ENCODE results near the gene FGF10.

The FGF10 gene

DNA sequence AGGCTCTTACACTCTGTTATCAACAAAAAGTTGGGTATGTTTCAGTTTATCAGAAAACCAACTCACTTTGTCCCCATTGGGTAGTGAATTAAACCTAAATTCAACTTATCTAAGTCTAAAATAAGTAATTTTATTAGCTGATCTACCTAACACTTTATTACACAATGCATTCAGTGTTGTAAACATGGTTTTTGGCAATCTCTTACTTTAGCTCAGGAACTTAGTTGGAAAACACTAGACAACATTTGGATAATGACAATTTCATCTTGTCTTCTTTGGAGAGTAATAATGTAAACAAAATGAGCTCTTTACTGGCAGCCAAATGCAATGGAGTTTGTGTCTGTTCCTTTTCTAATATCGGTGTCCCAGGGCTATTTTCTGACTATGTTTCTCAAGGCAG lies 33.0 kb downstream of the FGF10 start:
- no peak for DNase-seq (ENCODE audit: low spot score)

DNA sequence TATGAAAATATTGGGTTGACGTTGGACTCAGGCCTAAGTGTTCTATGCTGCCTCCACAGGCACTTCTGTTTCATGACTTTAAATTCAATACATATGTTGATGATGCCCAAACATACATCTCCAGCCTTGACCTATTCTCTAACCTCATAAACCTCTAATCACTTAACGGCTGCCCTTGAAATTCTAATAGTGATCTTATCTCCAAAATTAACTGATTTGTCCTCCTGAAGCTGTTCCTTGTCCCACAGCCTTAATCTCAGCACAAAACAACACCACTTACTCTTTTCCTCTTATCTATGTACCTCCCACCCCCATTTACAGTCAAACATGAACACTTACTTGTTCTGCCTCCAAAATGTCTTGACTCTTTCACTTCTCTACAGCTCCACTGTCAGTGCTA lies 43.3 kb downstream of the FGF10 start:
- no peak for DNase-seq (ENCODE audit: low spot score)

DNA sequence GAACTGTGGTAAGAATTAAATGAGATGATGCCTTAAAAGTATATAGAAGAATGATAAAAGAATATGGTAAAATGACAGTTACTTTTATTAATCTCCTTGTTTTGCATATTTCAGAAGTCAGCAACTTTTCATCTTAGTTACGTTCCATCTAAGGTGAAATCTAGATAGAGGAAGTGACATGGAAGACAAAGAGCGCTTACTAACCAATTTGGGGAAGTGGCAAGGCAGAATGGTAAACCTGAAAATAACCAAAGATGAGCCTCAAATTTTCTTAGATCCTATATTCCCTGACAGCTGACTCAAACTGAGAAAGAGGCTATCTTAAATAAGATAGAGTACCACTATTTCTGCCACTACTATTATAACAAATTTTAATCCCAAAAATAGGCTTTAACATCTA lies 52.5 kb downstream of the FGF10 start:
- no peak for DNase-seq (ENCODE audit: low spot score)

DNA sequence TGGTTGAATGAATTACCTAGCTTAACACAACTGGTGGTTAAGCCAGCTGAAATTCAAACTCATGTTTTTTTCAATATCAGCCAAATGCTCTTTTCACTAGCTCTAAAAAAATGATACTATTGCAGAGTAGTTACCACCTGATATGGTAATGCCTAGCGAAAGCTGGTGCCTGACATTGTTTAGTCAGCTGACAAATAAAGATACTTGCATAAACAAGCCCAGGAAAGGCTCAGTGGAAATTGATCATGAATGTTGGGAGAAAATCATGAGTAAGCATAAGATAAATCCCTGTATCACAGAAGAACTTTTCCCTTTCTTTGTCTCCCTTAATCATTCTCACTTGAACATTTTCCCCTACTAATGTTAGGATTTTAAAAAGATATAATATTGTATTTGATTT lies 54.6 kb downstream of the FGF10 start:
- DNase-seq (ENCODE audit: low spot score): no peak

DNA sequence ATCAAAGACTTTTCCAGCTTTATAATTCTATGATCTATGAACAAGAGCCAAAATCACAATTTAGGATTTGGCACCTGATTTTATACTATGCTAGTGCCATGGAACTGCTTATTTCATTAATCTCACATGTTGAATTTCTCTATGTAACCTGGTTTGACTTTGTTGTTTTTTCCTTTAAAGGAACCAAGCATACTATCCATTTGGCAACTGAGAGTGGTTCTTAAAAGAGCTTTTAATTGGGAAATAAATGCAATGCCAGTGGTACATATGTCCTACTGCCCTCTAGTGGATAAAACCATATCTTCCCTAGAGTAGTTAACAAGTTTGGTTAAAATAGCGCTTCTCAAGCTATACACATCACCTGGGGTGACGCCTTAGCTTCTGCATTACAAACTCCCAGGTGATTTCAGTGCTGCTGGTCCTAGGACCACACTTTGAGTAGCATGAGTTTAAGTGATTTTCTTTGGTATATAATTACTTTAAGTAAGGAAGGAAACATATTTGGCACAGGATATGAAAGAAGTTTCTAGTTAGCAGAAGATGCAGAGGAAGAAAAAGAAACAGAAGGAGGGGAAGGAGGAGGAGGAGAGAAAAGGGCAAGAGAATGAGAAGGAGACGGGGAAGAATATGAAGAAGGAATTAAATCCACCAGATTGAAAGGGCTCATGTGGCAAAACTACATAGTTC lies 56.8 kb downstream of the FGF10 start:
- peak; percentile 3 for DNase-seq (ENCODE audit: low spot score)

DNA sequence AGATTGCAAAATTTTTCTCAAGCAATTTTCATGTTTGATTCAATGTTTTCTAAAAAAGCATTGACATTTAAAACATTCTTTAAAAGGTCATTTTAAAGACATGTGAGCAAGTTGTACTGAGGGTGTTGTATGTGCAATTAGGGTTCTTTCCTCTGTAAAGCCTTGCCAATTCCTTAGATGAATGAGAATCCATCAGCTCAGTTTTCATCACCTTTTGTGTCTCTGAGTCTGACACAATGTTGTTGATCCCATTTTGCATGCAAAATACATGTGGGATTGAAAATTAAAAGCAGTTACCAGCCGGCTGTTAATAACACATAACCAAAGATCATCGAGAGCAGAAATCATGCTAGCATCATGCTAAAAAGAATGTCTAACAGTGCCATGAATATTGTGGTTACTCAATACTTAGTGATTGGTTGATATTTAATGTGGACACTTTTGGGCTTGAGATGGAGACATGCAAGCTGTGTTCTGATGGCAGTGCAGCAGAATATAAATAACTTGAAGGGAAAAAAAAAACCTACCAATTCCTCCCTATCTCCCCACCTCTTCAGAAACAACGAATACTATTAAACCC lies 57.7 kb downstream of the FGF10 start:
- no peak for DNase-seq (ENCODE audit: low spot score)

DNA sequence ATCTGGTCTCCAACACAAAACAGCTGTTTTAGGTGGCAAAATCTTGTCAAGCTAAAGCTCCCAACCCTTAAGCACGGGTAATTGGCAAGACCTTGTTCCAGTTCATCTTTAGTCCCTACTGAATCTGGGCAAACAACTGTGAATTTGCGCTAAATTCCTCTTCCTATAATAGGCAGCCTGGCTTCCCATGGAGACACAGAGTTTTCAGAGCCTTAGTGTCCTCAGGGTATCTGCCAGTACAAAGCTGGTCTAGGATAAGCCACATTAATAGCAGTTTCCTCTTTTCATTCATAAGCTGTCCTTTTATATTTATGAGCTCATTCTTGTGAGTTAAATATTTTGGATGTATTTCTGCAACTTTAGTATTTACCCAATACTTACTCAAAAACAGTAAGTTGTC lies 59.5 kb downstream of the FGF10 start:
- DNase-seq (ENCODE audit: low spot score): no peak

DNA sequence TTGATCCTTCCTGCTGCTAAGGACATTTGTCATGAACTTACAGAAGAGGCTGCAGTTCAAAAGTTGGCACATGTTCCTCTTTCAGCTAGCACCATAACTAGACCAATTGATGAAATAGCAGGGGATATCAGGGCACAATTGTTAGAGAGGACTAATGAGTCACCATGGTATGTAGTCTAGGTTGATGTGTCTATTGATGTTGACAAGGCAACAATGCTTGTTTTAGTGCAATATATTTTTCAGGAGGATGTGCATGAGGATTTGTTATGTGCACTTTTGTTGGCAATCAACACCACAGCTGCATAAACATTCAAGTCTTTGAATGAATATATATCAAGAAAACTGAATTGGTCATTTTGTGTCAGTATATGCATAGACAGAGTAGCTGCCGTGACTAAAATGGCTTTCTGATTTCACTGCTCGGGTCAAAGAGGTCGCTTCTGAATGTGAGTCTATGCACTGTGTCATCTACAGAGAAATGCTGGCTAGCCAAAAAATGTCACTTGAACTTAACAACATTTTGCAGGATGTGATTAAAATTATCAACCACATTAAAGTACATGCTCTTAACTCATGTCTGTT lies 68.0 kb downstream of the FGF10 start:
- DNase-seq (ENCODE audit: low spot score): no peak

DNA sequence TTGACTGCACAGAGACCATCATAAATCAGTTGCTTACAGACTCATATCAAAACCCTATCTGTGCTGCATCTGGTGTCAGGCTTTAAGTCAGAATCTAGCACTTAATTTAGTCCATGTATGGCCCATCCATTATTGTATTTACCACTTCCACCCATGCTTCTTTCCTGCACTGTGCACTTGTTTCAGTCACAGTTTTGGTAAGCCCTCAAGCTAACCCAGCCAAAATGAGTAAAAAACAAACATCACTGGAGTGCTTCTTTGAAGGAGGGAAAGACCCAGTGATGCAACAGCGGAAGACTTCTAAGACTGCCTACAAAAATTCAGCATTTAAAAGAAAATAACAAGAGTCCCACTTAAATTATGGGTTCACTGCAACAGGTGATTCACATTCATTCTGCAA lies 69.0 kb downstream of the FGF10 start:
- DNase-seq (ENCODE audit: low spot score): no peak

DNA sequence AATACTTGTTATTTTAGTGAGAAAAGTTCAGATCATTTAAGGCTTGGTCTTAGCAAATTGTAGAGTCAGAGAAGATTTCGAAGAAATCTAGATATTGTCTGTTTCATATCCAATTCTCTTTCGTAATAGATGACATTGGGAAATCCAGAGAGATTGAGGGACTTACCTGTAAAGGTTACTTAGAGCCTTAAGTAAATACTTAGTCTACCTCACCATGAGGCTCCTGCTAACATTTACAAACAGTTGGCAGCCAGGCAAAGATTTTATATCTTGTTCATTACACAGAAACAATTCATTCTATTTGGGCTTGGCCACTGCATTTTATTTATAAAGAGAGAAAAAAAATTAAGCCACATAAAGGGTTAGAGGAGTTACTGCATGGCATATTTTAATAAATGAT lies 70.3 kb downstream of the FGF10 start:
- DNase-seq (ENCODE audit: low spot score): no peak

DNA sequence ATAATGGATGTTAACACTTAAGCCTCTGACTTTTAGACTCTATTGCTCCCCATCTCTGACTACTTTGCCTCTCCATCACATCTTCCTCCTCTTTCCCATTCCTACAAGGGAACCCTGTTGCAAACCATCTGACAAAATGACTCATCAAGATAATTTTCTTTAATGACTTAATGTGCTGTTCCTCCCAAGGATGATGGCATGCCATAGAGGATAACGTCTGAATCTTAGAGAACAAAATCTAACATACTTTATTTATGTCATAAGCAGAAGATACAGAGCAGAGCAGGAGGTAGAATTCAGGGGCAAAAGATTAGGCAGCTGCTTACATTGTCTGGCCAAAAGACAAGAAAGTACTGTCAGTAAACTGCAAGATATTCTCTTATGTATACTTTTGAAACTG lies 76.8 kb downstream of the FGF10 start:
- DNase-seq (ENCODE audit: low spot score): no peak

DNA sequence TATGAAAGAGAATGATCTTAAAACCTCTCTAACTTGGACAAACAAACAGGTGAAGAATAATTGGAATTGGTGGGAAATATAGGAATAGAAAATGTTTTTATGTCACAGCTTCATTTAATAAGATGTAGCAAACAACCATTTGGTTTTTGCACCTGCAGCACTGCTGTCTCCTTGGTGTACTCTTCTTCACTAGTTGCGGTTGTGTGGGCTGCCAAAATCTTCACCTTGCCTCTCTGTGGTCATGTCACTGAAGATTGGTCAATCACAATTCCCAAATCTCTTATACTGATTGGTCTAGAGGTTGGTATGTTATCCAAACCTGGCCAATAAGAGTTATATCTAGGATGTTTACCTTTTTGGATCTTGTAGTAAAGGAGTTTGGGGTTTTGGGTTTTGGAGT lies 88.7 kb downstream of the FGF10 start:
- no peak for DNase-seq (ENCODE audit: low spot score)

DNA sequence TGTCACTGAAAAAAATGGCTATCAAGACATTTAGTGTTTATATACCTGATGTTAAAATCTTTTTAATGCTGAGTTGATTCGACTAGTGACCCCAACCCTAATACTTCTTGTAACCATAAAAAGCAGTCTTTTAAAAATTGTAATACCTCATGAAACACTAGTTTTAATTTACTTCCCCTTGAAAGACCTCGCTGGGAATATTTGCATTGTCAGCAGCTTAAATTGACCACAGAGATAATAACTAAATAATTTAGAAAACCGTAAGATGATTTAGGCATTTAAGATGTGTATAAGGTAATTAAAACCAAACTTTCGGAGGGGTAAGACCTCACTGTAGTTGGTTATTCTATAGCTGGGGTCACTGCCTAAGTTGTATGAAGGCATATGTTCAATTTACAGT lies 89.8 kb downstream of the FGF10 start:
- DNase-seq (ENCODE audit: low spot score): no peak

DNA sequence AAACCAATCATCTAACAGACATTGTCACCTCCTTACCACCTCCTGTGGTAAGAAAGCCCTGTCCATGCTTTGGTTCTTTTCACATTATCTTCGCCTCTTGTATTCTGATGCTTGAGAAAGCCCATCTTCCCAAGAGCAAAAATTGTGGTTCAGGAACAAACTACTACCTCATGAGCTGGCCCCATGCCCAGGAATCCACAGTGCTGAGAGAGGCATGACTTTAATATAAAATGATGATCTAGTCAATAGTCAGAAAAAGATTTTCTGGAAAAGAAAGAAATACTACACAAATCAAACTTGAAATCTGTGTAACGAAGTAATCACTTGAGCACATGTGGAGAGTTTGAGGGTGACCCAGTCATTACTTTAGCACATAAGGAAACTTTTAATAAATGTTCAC lies 94.7 kb downstream of the FGF10 start:
- DNase-seq (ENCODE audit: low spot score): no peak

DNA sequence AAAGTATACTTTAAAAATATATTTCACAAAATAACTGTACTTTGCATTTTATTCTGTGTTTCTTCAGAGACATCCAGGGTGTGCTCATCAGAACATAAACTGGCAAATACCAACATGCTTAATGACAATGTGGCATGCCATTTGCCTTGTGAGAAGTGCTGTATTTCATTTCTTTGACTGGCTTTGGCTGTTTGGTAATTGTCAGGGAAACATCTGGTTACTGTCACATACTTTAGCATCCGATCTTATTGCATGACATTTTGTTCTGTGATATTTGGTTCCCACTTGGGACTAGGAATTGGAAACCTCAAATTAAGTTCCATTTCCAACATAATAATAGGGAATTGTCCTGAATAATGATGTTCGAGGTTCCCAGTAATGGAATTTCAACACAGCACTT lies 96.5 kb downstream of the FGF10 start:
- no peak for DNase-seq (ENCODE audit: low spot score)

DNA sequence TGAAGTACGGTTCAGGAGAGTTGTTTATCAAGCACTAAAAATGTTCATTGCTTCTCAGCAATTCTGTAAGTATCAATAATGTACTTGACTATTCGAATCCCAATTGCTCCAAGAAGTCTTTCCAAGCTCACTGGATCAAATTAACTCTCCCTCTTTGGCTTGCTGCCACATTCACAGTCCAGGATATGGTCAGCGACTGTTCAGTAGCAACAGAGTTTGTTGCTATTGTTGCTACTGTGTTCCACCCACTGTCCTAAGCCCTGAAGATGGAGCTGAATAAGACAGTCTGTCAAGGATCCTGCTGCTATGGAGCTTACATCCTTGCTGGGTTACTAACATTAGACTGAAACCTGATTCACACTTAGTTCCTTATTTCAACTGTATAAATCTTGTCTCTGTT lies 110.8 kb downstream of the FGF10 start:
- DNase-seq (ENCODE audit: low spot score): no peak

DNA sequence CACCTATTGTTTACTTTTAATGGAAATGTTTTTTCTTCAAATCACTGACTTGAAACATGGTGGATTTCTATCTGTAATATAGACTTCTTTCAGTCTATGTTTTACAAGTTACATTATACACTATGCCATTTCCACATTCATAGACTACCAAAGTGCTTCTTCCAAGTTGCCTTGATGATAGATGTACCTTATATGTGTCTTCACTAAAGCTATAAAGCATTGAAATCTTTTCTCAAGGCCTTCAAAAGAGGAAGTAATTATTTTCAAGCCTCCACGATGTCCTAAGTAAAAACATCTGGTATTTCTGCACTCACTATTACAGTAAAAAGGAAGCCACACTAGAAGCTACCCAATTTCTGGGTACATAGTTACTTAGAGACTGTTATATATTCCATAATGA lies 113.3 kb downstream of the FGF10 start:
- DNase-seq (ENCODE audit: low spot score): no peak

DNA sequence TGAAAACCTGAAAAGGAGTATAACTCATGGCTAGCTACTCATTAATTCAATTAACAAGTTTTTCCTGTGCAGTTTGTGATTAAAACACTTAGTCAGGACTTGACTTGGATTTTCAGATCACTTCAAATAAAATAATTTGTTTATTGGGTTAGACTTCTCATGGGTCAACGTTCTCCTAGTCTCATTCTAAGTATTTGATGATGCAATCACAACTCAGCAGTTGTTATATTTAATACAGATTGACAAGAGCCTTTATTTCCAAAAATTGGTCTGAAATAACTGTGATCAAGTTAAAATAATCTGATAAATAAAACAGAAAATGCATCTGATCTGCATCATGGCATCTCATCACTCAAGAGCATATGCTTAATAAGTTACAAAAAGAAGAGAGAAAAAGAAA lies 113.9 kb downstream of the FGF10 start:
- DNase-seq (ENCODE audit: low spot score): no peak

DNA sequence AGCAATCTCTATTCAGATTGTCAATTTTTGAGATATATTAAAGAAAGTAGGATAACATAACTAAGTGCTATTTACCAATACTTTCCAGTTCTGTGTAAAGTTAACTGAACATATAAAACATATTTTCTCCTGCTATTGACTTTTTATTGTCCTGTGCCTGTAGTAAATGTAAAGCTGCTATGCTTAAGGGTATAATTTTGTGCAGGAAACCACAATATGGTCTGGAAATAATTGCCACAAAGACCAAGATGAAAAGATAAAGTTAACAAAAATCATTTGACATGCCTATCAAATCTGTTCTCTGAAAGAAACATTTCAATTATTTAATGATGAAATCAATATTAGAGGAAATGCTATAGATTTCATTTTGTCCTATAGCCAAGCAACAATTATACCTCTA lies 121.3 kb downstream of the FGF10 start:
- DNase-seq (ENCODE audit: low spot score): no peak

DNA sequence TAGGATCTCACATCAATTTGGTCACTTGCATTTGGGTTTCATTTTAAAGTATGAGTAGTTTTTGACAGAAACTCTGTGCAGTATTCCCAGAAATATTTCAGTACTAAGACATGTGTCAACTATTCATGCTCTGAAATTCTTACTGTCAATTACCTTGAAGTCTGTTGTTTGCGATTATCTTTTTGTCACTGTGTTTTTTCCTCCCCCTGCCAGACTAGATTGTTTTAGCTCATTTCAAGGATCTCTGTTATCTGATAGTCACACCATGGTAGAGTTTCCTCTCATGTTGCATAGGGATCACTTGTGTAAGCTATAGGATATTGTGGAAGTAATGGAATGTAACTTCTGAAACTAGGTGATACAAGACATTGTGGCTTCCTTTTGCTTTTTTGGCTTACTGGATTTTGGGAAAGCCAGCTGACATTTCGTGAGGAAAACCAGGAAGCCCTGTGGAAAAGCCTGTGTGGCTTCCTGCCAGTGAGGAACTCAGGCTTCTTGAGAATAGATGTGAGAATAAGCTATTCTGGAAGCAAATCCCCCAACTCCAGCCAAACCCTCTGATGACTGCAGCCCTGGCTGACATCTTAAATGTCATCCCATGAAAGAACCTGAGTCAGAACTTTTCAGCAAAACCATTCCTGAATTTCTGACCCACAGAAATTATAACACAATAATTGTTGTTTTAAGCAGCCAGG lies 122.2 kb downstream of the FGF10 start:
- DNase-seq (ENCODE audit: low spot score): no peak

DNA sequence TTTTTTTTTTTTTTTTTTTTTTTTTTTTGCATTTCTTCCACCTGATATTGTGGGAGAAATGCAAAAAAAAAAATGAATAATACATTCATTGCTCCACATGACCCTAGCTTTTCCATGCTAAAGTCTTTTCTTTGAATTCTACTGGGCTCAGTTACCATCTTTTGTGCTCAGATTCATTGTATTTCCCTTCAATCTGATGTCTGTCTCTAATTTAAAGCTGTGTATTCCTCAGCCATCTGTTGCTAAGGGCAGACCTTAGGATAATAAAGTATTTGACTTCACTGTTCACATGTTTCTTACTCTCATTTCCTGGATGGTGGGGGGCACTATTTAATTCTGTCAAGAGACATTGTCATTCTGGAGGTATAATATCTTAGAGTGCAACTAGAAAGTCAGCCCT lies 123.5 kb downstream of the FGF10 start:
- DNase-seq (ENCODE audit: low spot score): no peak

DNA sequence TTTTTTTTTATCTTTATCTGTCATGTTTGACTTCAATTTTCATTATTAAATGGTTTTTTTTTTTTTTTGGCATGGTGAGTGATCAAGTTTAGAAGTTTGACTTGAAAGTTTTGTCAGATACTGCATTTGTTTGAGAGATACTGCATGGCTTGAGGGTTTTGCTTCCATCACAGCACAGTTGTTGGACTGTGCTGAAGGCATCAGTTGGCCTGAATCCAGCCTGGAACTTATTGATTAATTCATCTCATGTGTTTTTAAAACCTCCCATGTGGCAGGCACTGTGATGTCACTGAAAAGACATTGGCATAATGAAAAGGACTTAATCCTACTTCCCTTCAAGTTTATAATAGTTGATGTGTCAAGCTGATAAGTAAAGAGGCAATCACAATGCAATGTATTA lies 128.4 kb downstream of the FGF10 start:
- DNase-seq (ENCODE audit: low spot score): no peak

DNA sequence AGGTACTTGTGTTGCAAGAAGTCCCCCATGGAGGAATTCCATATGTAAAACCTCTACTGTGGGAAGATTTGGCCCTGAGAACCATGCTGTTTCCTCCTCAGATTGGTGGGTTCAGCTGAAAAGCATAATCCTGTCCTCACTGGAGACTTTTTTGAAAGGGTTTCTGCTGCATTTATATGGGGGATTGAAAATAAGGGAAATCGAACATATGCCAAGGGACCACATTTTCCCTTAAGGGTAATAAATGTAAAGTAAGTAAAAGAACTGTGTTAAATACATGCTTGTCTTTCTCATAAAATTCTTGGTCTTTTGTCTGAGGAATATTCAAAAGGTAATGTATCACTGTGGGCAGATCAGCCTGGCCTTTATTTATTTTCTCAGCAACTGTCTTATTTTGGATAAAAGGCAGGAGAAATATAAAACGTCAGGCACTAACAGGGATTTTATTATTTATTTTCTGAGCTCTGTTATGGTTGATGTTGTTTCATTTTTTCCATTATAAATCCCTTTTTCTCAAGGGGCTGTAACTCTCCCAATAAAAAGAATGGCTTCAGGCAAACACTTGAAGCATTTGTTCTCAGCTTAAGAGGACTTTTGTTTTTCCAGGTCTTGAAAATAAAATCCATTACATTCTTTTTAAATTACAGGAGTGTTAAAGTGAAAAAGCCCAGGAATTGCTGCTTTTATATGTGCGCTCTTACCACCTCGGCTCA lies 131.4 kb downstream of the FGF10 start:
- DNase-seq (ENCODE audit: low spot score): no peak

Data from globus pallidus (tissue), 1 donor.